ENCODE measurements around the gene KCNE5. TPM values are rescaled to one million over a fixed set of nuclear protein-coding genes. Genes with fewer than 3 reads are reported as not detected.

KCNE5 gene
- total RNA-seq, 1 donor from 2014 or later: not detected

DNA sequence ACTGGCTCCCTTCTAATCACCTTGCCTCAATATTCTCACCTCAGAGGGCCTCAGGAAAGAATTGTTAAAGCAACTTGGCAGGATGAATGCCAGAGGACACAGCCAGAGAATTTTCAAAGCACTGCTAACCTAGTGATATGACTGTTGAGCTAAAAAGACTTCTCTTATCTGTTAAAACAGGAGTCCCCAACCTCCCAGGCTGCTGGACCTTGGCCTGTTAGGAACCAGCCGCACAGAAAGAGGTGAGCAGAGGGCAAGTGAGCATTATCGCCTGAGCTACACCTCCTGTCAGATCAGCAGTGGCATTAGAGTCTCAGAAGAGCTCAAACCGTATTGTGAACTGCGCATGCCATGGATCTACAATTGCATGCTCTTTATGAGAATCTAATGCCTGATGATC, 1.7 kb upstream of the KCNE5 start:
- H3K27me3 ChIP-seq: no peaks in the 10 kb centered on the region
- H3K27ac ChIP-seq: no peak overlapping the region

DNA sequence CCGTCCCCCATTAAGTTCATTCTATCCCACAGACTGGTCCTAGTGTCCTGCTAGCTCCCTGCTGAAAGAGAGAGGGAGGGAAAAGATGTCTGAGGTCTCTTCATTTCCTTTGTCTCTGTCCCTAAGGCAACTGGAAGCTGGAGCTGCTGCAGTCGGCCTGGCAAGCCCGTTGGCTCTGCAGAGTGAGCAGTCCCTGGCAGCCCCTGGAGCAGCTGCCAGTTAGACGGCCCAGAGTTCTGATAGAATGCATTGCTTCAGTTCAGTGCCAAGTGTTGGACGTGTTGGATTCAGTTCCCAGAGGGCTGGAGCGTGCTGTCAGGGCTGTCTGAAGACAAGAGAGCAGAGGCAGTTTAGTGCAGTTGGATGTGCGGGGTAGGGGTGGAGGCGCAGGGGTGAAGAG, 975 bp downstream of the KCNE5 start:
- no peak for DNase-seq (ENCODE audit: low spot score in 2 of 2)
- no peak overlapping the region for H3K27ac ChIP-seq
- intact Hi-C loops (cut with DNase I): no loop called here
- H3K27me3 ChIP-seq: no peaks in the 10 kb centered on the region
- TF ChIP-seq, protein P1, sequence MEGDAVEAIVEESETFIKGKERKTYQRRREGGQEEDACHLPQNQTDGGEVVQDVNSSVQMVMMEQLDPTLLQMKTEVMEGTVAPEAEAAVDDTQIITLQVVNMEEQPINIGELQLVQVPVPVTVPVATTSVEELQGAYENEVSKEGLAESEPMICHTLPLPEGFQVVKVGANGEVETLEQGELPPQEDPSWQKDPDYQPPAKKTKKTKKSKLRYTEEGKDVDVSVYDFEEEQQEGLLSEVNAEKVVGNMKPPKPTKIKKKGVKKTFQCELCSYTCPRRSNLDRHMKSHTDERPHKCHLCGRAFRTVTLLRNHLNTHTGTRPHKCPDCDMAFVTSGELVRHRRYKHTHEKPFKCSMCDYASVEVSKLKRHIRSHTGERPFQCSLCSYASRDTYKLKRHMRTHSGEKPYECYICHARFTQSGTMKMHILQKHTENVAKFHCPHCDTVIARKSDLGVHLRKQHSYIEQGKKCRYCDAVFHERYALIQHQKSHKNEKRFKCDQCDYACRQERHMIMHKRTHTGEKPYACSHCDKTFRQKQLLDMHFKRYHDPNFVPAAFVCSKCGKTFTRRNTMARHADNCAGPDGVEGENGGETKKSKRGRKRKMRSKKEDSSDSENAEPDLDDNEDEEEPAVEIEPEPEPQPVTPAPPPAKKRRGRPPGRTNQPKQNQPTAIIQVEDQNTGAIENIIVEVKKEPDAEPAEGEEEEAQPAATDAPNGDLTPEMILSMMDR (IDR thresholded peaks at IDR 0.05): no peak
- no peaks in the 10 kb centered on the region for H3K9me3 ChIP-seq
- no peak overlapping the region for H3K4me3 ChIP-seq
- H3K36me3 ChIP-seq: no peaks in the 10 kb centered on the region
- no peaks in the 10 kb centered on the region for H3K4me1 ChIP-seq

More for the DNA sequence above, 1.7 kb upstream of the KCNE5 start:
- TF ChIP-seq, protein P1 (IDR thresholded peaks at IDR 0.05): no peak
- DNase-seq (ENCODE audit: low spot score in 2 of 2): no peak
- Histone ChIP-seq H3K9me3 (no peaks in the 10 kb centered on the region), H3K36me3 (no peaks in the 10 kb centered on the region), H3K4me1 (no peaks in the 10 kb centered on the region), H3K4me3 (no peak overlapping the region)
- intact Hi-C loops (cut with DNase I): no loop called here

DNA sequence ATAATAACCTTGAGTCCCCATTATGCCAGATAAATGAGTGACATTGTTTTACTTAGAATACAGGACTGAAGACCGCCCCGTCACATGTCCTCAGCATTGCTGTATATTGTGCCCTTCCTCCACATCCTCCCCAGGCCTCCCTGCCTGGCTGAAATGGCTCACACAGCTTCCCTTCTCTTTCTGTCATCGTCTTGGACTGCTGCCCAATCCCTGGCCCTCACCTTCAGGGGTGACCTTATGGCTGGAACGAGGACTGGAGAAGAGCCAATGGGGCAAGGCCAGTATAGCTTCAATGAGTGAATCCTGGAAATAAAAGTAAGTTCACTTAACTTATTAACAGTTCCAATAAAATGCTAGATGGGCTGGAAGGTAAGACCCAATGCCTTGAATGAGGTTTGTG, 2.7 kb downstream of the KCNE5 start:
- Histone ChIP-seq H3K9me3 (no peaks in the 10 kb centered on the region), H3K4me3 (no peak overlapping the region), H3K4me1 (no peaks in the 10 kb centered on the region), H3K27ac (no peak overlapping the region), H3K27me3 (no peaks in the 10 kb centered on the region), H3K36me3 (no peaks in the 10 kb centered on the region)
- DNase-seq (ENCODE audit: low spot score in 2 of 2): no peak
- intact Hi-C loops (cut with DNase I): no loop called here
- TF ChIP-seq, protein P1 (IDR thresholded peaks at IDR 0.05): no peak

DNA sequence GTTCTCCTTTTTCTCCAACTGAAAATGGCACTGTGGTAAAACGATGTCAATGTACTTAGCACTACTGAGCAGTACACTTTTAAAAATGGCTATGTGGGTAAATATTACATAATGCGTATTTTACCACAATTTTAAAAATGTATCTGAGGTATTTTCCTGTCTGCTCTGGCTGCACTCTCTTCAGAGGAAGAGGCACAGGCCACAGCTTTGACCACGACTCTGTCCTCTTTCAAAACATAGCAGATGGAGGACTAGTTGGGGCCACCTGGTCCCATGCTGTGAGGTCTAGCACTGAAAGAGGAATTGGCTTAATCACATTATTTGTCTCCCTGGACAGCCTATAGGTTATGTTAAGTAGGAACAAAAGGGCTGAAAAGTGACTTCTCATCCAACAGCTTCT, 5.2 kb downstream of the KCNE5 start:
- Histone ChIP-seq H3K4me1 (no peaks in the 10 kb centered on the region), H3K27me3 (no peaks in the 10 kb centered on the region), H3K27ac (no peak overlapping the region), H3K9me3 (no peaks in the 10 kb centered on the region), H3K36me3 (no peaks in the 10 kb centered on the region), H3K4me3 (no peak overlapping the region)
- intact Hi-C loops (cut with DNase I): no loop called here
- no peak for DNase-seq (ENCODE audit: low spot score in 2 of 2)
- TF ChIP-seq, protein P1 (IDR thresholded peaks at IDR 0.05): no peak

DNA sequence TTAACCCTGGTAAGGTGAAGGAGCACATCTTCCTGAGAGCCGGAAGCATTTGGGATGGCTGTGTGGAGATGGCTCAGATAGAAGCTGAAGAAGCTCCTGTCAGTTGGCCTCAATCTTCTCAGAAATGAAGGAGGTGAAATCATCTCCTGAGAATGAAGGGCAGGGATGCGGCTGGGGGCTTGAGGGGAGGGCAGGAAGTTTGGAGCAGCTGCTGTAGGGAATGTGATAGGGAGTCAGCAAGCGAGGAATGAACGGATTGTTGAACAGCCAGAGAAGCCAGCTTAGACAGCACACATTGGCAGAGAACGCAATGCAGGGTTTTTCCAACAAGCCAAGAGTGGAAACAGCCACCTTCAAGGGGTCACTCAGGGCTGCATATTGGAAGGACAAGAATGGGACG, 10.0 kb downstream of the KCNE5 start:
- no peak for DNase-seq (ENCODE audit: low spot score in 2 of 2)
- Histone ChIP-seq H3K4me1 (no peaks in the 10 kb centered on the region), H3K9me3 (no peaks in the 10 kb centered on the region), H3K36me3 (no peaks in the 10 kb centered on the region), H3K27ac (no peak overlapping the region), H3K27me3 (no peaks in the 10 kb centered on the region), H3K4me3 (no peak overlapping the region)
- TF ChIP-seq, protein P1 (IDR thresholded peaks at IDR 0.05): no peak
- intact Hi-C loops (cut with DNase I): no loop called here

DNA sequence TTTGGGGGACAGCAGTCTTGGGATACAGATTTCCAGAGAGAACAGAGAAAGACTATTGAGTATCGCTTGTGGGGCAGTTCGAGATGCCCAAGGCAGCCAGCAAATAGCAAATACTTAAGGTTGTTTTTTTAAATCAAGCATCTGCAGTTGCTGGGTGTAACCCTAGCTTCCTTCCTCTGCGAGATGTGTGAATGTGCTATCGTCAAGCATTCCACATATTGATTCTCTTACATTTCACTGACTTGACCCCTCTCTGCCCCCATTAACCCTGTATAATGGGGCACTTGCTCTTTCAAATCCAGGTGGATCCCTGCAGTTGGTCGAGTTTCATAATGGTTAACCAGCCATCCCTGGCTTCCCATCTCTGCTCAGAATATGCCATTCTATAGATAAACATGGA, 23.5 kb downstream of the KCNE5 start:
- Histone ChIP-seq H3K4me3 (no peak overlapping the region), H3K9me3 (no peaks in the 10 kb centered on the region), H3K27ac (no peak overlapping the region), H3K4me1 (no peaks in the 10 kb centered on the region), H3K27me3 (no peaks in the 10 kb centered on the region), H3K36me3 (no peaks in the 10 kb centered on the region)
- DNase-seq (ENCODE audit: low spot score in 2 of 2): no peak
- intact Hi-C loops (cut with DNase I): no loop called here
- TF ChIP-seq, protein P1 (IDR thresholded peaks at IDR 0.05): no peak

Measured in ascending aorta (tissue), 2 donors.